Activated naive CD4-positive, alpha-beta T cell treated with anti-CD3 and anti-CD28 coated beads, Interleukin-2, amount 10 ng/mL, durations not matched to agents 7 days and 5 days (primary cell): ENCODE data around the gene GNAL.
A peak's percentile ranks its signal among the peaks of the same experiment; 100 is the strongest.
"Not testable (repeated sequence)": the region's sequence is repeated elsewhere in the genome, so short reads cannot be mapped to it uniquely, and the experiment has no call there.

Source experiments
- CTCF ChIA-PET: fragments of 350-600 bp; sonication (Branson Sonifier 250); formaldehyde crosslinking; loops from one replicate; lab custom pipeline; 2021; ENCODE audit warnings: antibody characterized with exemption; lab: Charles Lee
- DNase-seq: peaks from one replicate; pipeline ENCODE4 v3.0.0-alpha.2; 2020
- H3K27ac Mint-ChIP-seq: one replicate; pipeline ENCODE4 v1.8.0; 2021; ENCODE audit warnings: mild to moderate bottlenecking, moderate library complexity, mixed read lengths
- H3K27me3 Mint-ChIP-seq: one replicate; pipeline ENCODE4 v1.8.0; 2021; ENCODE audit warnings: mild to moderate bottlenecking, mixed read lengths
- H3K36me3 Mint-ChIP-seq: one replicate; pipeline ENCODE4 v1.8.0; 2021; ENCODE audit warnings: mixed read lengths
- H3K4me1 Mint-ChIP-seq: one replicate; pipeline ENCODE4 v1.8.0; 2021; ENCODE audit warnings: mixed read lengths
- H3K4me3 Mint-ChIP-seq: one replicate; pipeline ENCODE4 v1.8.0; 2021; ENCODE audit warnings: mild to moderate bottlenecking, moderate library complexity, mixed read lengths
- H3K9me3 Mint-ChIP-seq: one replicate; pipeline ENCODE4 v1.8.0; 2021; ENCODE audit warnings: mixed read lengths

The GNAL gene

GRCh38 chr18:11851806-11852337 is 162.8 kb downstream of the GNAL start:
- CTCF ChIA-PET, result no interaction called here
- DNase-seq, result peak; percentile 75
- Mint-ChIP-seq H3K4me1 (peaks cover 35% of the 10 kb centered on the region), H3K9me3 (no peaks in the 10 kb centered on the region), H3K27ac (peak overlapping the region; percentile 99), H3K36me3 (peaks cover 8% of the 10 kb centered on the region), H3K27me3 (peaks cover 18% of the 10 kb centered on the region), H3K4me3 (peak overlapping the region; percentile 99)

- H3K27me3 Mint-ChIP-seq, H3K4me3 Mint-ChIP-seq, H3K27ac Mint-ChIP-seq, H3K36me3 Mint-ChIP-seq, CTCF ChIA-PET, DNase-seq, H3K9me3 Mint-ChIP-seq: not testable (repeated sequence)
- H3K4me1 Mint-ChIP-seq, result peaks cover 38% of the 10 kb centered on the region
Observed at GRCh38 chr18:11854554-11854953, 165.5 kb downstream of the GNAL start.

- Mint-ChIP-seq H3K9me3 (no peaks in the 10 kb centered on the region), H3K36me3 (peaks cover 2% of the 10 kb centered on the region), H3K4me3 (no peak overlapping the region), H3K27ac (no peak overlapping the region), H3K27me3 (peaks cover 5% of the 10 kb centered on the region), H3K4me1 (peaks cover 26% of the 10 kb centered on the region)
- DNase-seq, result no peak
- CTCF ChIA-PET, result no interaction called here
Observed at GRCh38 chr18:11857177-11857887, 168.3 kb downstream of the GNAL start.

GRCh38 chr18:11859282-11859830 is 170.3 kb downstream of the GNAL start:
- Mint-ChIP-seq H3K4me1 (peaks cover 12% of the 10 kb centered on the region), H3K27ac (no peak overlapping the region)

GRCh38 chr18:11859903-11860407 is 170.9 kb downstream of the GNAL start:
- DNase-seq, result no peak
- Mint-ChIP-seq H3K4me1 (peaks cover 8% of the 10 kb centered on the region), H3K36me3 (no peaks in the 10 kb centered on the region), H3K4me3 (no peak overlapping the region), H3K9me3 (no peaks in the 10 kb centered on the region), H3K27me3 (peaks cover 11% of the 10 kb centered on the region), H3K27ac (no peak overlapping the region)
- CTCF ChIA-PET, result no interaction called here

More at GRCh38 chr18:11859282-11859830, 170.3 kb downstream of the GNAL start:
- Mint-ChIP-seq H3K9me3 (no peaks in the 10 kb centered on the region), H3K36me3 (no peaks in the 10 kb centered on the region), H3K27me3 (peaks cover 5% of the 10 kb centered on the region), H3K4me3 (no peak overlapping the region)
- no peak for DNase-seq
- CTCF ChIA-PET, result interaction anchor here (1.4 kb wide), 1 partner anchor 12 kb away, joined by 3 read pairs; no protein-coding TSS in a partner anchor

GRCh38 chr18:11860594-11861450 is 171.8 kb downstream of the GNAL start:
- DNase-seq, result no peak
- CTCF ChIA-PET, result interaction anchor here (0.6 kb wide), 1 partner anchor 20 kb away, joined by 3 read pairs; no protein-coding TSS in a partner anchor
- Mint-ChIP-seq H3K4me3 (no peak overlapping the region), H3K27me3 (peaks cover 14% of the 10 kb centered on the region), H3K9me3 (no peaks in the 10 kb centered on the region), H3K27ac (no peak overlapping the region), H3K36me3 (no peaks in the 10 kb centered on the region), H3K4me1 (peaks cover 8% of the 10 kb centered on the region)

- CTCF ChIA-PET, result no interaction called here
- Mint-ChIP-seq H3K4me3 (no peak overlapping the region), H3K36me3 (no peaks in the 10 kb centered on the region), H3K4me1 (peaks cover 8% of the 10 kb centered on the region), H3K9me3 (no peaks in the 10 kb centered on the region), H3K27me3 (peaks cover 17% of the 10 kb centered on the region), H3K27ac (no peak overlapping the region)
- no peak for DNase-seq
Observed at GRCh38 chr18:11861583-11862288, 172.7 kb downstream of the GNAL start.

GRCh38 chr18:11862468-11863137 is 173.5 kb downstream of the GNAL start:
- peaks cover 8% of the 10 kb centered on the region for H3K4me1 Mint-ChIP-seq
- CTCF ChIA-PET, result no interaction called here
- no peak for DNase-seq
- H3K27ac Mint-ChIP-seq, result no peak overlapping the region
- H3K9me3 Mint-ChIP-seq, result no peaks in the 10 kb centered on the region
- H3K4me3 Mint-ChIP-seq, result no peak overlapping the region
- peaks cover 17% of the 10 kb centered on the region for H3K27me3 Mint-ChIP-seq
- no peaks in the 10 kb centered on the region for H3K36me3 Mint-ChIP-seq

GRCh38 chr18:11864471-11864870 is 175.4 kb downstream of the GNAL start:
- Mint-ChIP-seq H3K4me1 (peaks cover 3% of the 10 kb centered on the region), H3K4me3 (no peak overlapping the region), H3K27ac (no peak overlapping the region)

GRCh38 chr18:11865071-11865470 is 176.0 kb downstream of the GNAL start:
- Mint-ChIP-seq H3K27me3 (peaks cover 13% of the 10 kb centered on the region), H3K27ac (no peak overlapping the region), H3K4me1 (peaks cover 2% of the 10 kb centered on the region), H3K4me3 (no peak overlapping the region), H3K9me3 (no peaks in the 10 kb centered on the region), H3K36me3 (no peaks in the 10 kb centered on the region)
- no peak for DNase-seq
- CTCF ChIA-PET, result interaction anchor here (0.9 kb wide), 1 partner anchor 202 kb away, joined by 3 read pairs; no protein-coding TSS in a partner anchor

More at GRCh38 chr18:11864471-11864870, 175.4 kb downstream of the GNAL start:
- Mint-ChIP-seq H3K27me3 (peaks cover 13% of the 10 kb centered on the region), H3K9me3 (no peaks in the 10 kb centered on the region), H3K36me3 (no peaks in the 10 kb centered on the region)
- no peak for DNase-seq
- CTCF ChIA-PET, result interaction anchor here (0.9 kb wide), 1 partner anchor 201 kb away, joined by 3 read pairs; no protein-coding TSS in a partner anchor

GRCh38 chr18:11866329-11866728 is 177.3 kb downstream of the GNAL start:
- no peaks in the 10 kb centered on the region for H3K36me3 Mint-ChIP-seq
- H3K27me3 Mint-ChIP-seq, result peaks cover 13% of the 10 kb centered on the region
- no peaks in the 10 kb centered on the region for H3K9me3 Mint-ChIP-seq
- H3K4me1 Mint-ChIP-seq, result no peaks in the 10 kb centered on the region
- no peak overlapping the region for H3K4me3 Mint-ChIP-seq
- CTCF ChIA-PET, result no interaction called here
- H3K27ac Mint-ChIP-seq, result no peak overlapping the region
- DNase-seq, result no peak

- H3K27me3 Mint-ChIP-seq, result peaks cover 13% of the 10 kb centered on the region
- CTCF ChIA-PET, result no interaction called here
- H3K9me3 Mint-ChIP-seq, result no peaks in the 10 kb centered on the region
- H3K4me3 Mint-ChIP-seq, result no peak overlapping the region
- DNase-seq, result no peak
- no peak overlapping the region for H3K27ac Mint-ChIP-seq
- H3K4me1 Mint-ChIP-seq, result no peaks in the 10 kb centered on the region
- no peaks in the 10 kb centered on the region for H3K36me3 Mint-ChIP-seq
Observed at GRCh38 chr18:11866764-11867163, 177.7 kb downstream of the GNAL start.

- H3K9me3 Mint-ChIP-seq, result no peaks in the 10 kb centered on the region
- no peak overlapping the region for H3K4me3 Mint-ChIP-seq
- H3K27me3 Mint-ChIP-seq, result peaks cover 13% of the 10 kb centered on the region
- CTCF ChIA-PET, result interaction anchor here (1.4 kb wide), 1 partner anchor 135 kb away, joined by 3 read pairs; no protein-coding TSS in a partner anchor
- no peak overlapping the region for H3K27ac Mint-ChIP-seq
- no peaks in the 10 kb centered on the region for H3K4me1 Mint-ChIP-seq
- DNase-seq, result no peak
- no peaks in the 10 kb centered on the region for H3K36me3 Mint-ChIP-seq
Observed at GRCh38 chr18:11868230-11868629, 179.2 kb downstream of the GNAL start.
